RWPE2 (cell line): ENCODE results near the gene B9D1.

Source experiments
- ATAC-seq: fragments of 200-7000 bp; cut with Tn5 transposase; 3 replicates; pipeline ENCODE4 v1.9.1; 2021; ENCODE audit warnings: low read depth
- DNase-seq: peaks from one replicate; pipeline ENCODE4 v3.0.0-alpha.2; 2020; ENCODE audit warnings: low spot score
- H3K27ac ChIP-seq: fragments of 450-650 bp; 2 replicates; pipeline ENCODE4 v1.5.1; 2017; ENCODE audit warnings: mild to moderate bottlenecking; ENCODE audit not compliant: poor library complexity, severe bottlenecking
- H3K27me3 ChIP-seq: fragments of 250-450 bp; sonication (Bioruptor Pico); 2 replicates; pipeline ENCODE4 v1.5.1; 2021; ENCODE audit warnings: mild to moderate bottlenecking, moderate library complexity; ENCODE audit not compliant: insufficient read depth, poor library complexity, severe bottlenecking
- H3K36me3 ChIP-seq: fragments of 250-450 bp; sonication (Bioruptor Pico); 2 replicates; pipeline ENCODE4 v1.5.1; 2020; ENCODE audit warnings: low read depth, mild to moderate bottlenecking, moderate library complexity
- H3K4me1 ChIP-seq: fragments of 250-450 bp; sonication (Bioruptor Pico); 2 replicates; pipeline ENCODE4 v1.5.1; 2021; ENCODE audit warnings: mild to moderate bottlenecking, moderate library complexity; ENCODE audit not compliant: insufficient read depth, poor library complexity, severe bottlenecking
- H3K4me3 ChIP-seq: fragments of 250-450 bp; sonication (Bioruptor Pico); 2 replicates; pipeline ENCODE4 v1.5.1; 2021; ENCODE audit warnings: mild to moderate bottlenecking, moderate library complexity; ENCODE audit not compliant: severe bottlenecking
- H3K9me3 ChIP-seq: fragments of 250-450 bp; sonication (Bioruptor Pico); 2 replicates; pipeline ENCODE4 v1.5.1; 2021; ENCODE audit warnings: mild to moderate bottlenecking, moderate library complexity; ENCODE audit not compliant: severe bottlenecking
- CTCF ChIP-seq: fragments of 450-650 bp; IDR thresholded peaks from one replicate; pipeline ENCODE4 v1.5.1; 2017; ENCODE audit warnings: mild to moderate bottlenecking, moderate library complexity; ENCODE audit not compliant: poor library complexity, severe bottlenecking

Gene B9D1

GRCh38 chr17:19363114-19363438 lies 553 bp upstream of the B9D1 start:
- DNase-seq: peak; percentile 15
- H3K9me3 ChIP-seq: no peaks in the 10 kb centered on the region
- peak overlapping the region; percentile 58 for H3K27ac ChIP-seq
- ATAC-seq: no peak
- no peaks in the 10 kb centered on the region for H3K4me1 ChIP-seq
- TF ChIP-seq CTCF: peak; percentile 77
- H3K4me3 ChIP-seq: peak overlapping the region; percentile 61
- no peaks in the 10 kb centered on the region for H3K27me3 ChIP-seq
- H3K36me3 ChIP-seq: no peaks in the 10 kb centered on the region

GRCh38 chr17:19361944-19362276 lies 613 bp downstream of the B9D1 start:
- DNase-seq: no peak
- no peaks in the 10 kb centered on the region for H3K4me1 ChIP-seq
- no peaks in the 10 kb centered on the region for H3K36me3 ChIP-seq
- no peaks in the 10 kb centered on the region for H3K27me3 ChIP-seq
- ATAC-seq: no peak
- no peaks in the 10 kb centered on the region for H3K9me3 ChIP-seq
- H3K4me3 ChIP-seq: peak overlapping the region; percentile 61
- H3K27ac ChIP-seq: peak overlapping the region; percentile 58
- no peak for TF ChIP-seq CTCF

GRCh38 chr17:19361326-19361725 lies 1.2 kb downstream of the B9D1 start:
- Histone ChIP-seq H3K27me3 (no peaks in the 10 kb centered on the region), H3K4me3 (peak overlapping the region; percentile 61), H3K36me3 (no peaks in the 10 kb centered on the region), H3K27ac (no peak overlapping the region), H3K9me3 (no peaks in the 10 kb centered on the region), H3K4me1 (no peaks in the 10 kb centered on the region)
- DNase-seq (peak; percentile 57), ATAC-seq (no peak)
- TF ChIP-seq CTCF: no peak

- DNase-seq: peak; percentile 20
- ATAC-seq: no peak
- Histone ChIP-seq H3K27ac (no peak overlapping the region), H3K9me3 (no peaks in the 10 kb centered on the region), H3K36me3 (no peaks in the 10 kb centered on the region), H3K4me1 (no peaks in the 10 kb centered on the region), H3K27me3 (no peaks in the 10 kb centered on the region), H3K4me3 (no peak overlapping the region)
- TF ChIP-seq CTCF: no peak
Observed at GRCh38 chr17:19360772-19361171, 1.8 kb downstream of the B9D1 start.

GRCh38 chr17:19359856-19360255 lies 2.7 kb downstream of the B9D1 start:
- Histone ChIP-seq H3K36me3 (no peaks in the 10 kb centered on the region), H3K4me1 (no peaks in the 10 kb centered on the region), H3K4me3 (no peak overlapping the region), H3K9me3 (no peaks in the 10 kb centered on the region), H3K27ac (no peak overlapping the region), H3K27me3 (no peaks in the 10 kb centered on the region)
- ATAC-seq (no peak), DNase-seq (peak; percentile 23)
- TF ChIP-seq CTCF: no peak
